OCI-LY3 (cell line): ENCODE data around the gene CMSS1.

ENCODE experiments used
- H2AFZ ChIP-seq: fragments of 200-600, 300-600 bp; shearing (Covaris generic); 2 replicates; pipeline ENCODE4 v1.6.0; 2014; ENCODE audit warnings: antibody characterized with exemption, low read depth, low read length
- H3K27ac ChIP-seq: fragments of 200-600, 300-600 bp; sonication (generic); 2 replicates; pipeline ENCODE4 v1.5.1; 2014; ENCODE audit warnings: mild to moderate bottlenecking, low read length, moderate library complexity, mixed read lengths
- H3K27me3 ChIP-seq: fragments of 200-600, 300-600 bp; sonication (generic); 2 replicates; pipeline ENCODE4 v1.6.1; 2014; ENCODE audit warnings: low read depth, low read length, mixed read lengths
- H3K36me3 ChIP-seq: fragments of 200-600, 300-600 bp; sonication (generic); replicated peaks from 2 replicates; pipeline ENCODE3; 2014; ENCODE audit warnings: low read depth, low read length, mixed read lengths
- H3K4me1 ChIP-seq: fragments of 300-600, 200-600 bp; sonication (generic); 2 replicates; pipeline ENCODE4 v1.6.1; 2014; ENCODE audit warnings: low read length, mixed read lengths
- H3K4me2 ChIP-seq: fragments of 200-600, 300-600 bp; sonication (generic); 2 replicates; pipeline ENCODE4 v1.6.1; 2014; ENCODE audit warnings: low read length, mixed read lengths
- H3K4me3 ChIP-seq: fragments of 300-600, 200-600 bp; sonication (generic); 2 replicates; pipeline ENCODE4 v1.5.1; 2014; ENCODE audit warnings: antibody characterized with exemption, mild to moderate bottlenecking, low read length, moderate library complexity
- H3K79me2 ChIP-seq: fragments of 300-600, 200-600 bp; shearing (Covaris generic); 2 replicates; pipeline ENCODE4 v1.6.1; 2014; ENCODE audit warnings: mild to moderate bottlenecking, low read length, mixed read lengths
- H3K9ac ChIP-seq: fragments of 300-600, 200-600 bp; shearing (Covaris generic); 2 replicates; pipeline ENCODE4 v1.6.0; 2014; ENCODE audit warnings: mild to moderate bottlenecking, low read length, moderate library complexity
- H3K9me3 ChIP-seq: fragments of 200-600, 300-600 bp; shearing (Covaris generic); 2 replicates; pipeline ENCODE4 v1.6.1; 2014; ENCODE audit warnings: low read length, mixed read lengths; ENCODE audit not compliant: insufficient read depth
- H4K20me1 ChIP-seq: fragments of 200-600, 300-600 bp; sonication (generic); 2 replicates; pipeline ENCODE4 v1.6.1; 2016; ENCODE audit warnings: low read length, mixed read lengths; ENCODE audit not compliant: insufficient read depth
- EZH2phosphoT487 ChIP-seq: fragments of 200-600 bp; shearing (Covaris generic); IDR thresholded peaks from 2 replicates; pipeline ENCODE4 v1.6.1; 2018; ENCODE audit warnings: antibody characterized with exemption, mixed run types, low read depth
- TF ChIP-seq, protein P1 (sequence below): fragments of 200-600, 300-600 bp; sonication (generic); IDR thresholded peaks from 2 replicates; pipeline ENCODE4 v1.5.1; 2014; ENCODE audit warnings: antibody characterized with exemption, low read length, low read depth

CMSS1 gene

DNA sequence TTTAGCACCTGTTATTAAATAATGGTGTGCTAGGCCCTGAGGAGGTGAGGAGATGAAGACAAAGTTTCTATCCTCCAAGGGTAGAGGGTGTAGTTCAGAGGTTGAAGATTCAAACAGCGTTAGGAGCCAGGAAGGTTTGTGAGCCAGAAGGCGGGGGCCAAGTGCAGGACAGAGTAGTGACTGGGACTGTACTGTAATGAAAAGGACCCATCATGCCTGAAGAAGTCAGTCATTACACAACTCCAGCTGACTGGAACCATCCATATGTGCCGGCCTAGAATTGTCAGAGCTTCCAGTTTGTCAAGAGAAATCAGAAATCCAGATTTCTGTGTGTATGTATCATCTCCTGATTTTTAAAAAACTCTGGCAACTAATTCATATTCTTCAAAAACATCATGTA, 241.8 kb downstream of the CMSS1 start:
- Histone ChIP-seq H4K20me1 (no peaks in the 10 kb centered on the region), H3K9ac (no peak overlapping the region), H3K27ac (no peak overlapping the region), H3K4me2 (no peak overlapping the region), H3K27me3 (no peaks in the 10 kb centered on the region), H3K79me2 (no peaks in the 10 kb centered on the region), H3K36me3 (no peaks in the 10 kb centered on the region), H3K9me3 (no peaks in the 10 kb centered on the region), H2AFZ (no peak overlapping the region), H3K4me1 (no peaks in the 10 kb centered on the region), H3K4me3 (no peak overlapping the region)
- TF ChIP-seq, protein P1, sequence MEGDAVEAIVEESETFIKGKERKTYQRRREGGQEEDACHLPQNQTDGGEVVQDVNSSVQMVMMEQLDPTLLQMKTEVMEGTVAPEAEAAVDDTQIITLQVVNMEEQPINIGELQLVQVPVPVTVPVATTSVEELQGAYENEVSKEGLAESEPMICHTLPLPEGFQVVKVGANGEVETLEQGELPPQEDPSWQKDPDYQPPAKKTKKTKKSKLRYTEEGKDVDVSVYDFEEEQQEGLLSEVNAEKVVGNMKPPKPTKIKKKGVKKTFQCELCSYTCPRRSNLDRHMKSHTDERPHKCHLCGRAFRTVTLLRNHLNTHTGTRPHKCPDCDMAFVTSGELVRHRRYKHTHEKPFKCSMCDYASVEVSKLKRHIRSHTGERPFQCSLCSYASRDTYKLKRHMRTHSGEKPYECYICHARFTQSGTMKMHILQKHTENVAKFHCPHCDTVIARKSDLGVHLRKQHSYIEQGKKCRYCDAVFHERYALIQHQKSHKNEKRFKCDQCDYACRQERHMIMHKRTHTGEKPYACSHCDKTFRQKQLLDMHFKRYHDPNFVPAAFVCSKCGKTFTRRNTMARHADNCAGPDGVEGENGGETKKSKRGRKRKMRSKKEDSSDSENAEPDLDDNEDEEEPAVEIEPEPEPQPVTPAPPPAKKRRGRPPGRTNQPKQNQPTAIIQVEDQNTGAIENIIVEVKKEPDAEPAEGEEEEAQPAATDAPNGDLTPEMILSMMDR = no peak
- TF ChIP-seq EZH2phosphoT487 = no peak

DNA sequence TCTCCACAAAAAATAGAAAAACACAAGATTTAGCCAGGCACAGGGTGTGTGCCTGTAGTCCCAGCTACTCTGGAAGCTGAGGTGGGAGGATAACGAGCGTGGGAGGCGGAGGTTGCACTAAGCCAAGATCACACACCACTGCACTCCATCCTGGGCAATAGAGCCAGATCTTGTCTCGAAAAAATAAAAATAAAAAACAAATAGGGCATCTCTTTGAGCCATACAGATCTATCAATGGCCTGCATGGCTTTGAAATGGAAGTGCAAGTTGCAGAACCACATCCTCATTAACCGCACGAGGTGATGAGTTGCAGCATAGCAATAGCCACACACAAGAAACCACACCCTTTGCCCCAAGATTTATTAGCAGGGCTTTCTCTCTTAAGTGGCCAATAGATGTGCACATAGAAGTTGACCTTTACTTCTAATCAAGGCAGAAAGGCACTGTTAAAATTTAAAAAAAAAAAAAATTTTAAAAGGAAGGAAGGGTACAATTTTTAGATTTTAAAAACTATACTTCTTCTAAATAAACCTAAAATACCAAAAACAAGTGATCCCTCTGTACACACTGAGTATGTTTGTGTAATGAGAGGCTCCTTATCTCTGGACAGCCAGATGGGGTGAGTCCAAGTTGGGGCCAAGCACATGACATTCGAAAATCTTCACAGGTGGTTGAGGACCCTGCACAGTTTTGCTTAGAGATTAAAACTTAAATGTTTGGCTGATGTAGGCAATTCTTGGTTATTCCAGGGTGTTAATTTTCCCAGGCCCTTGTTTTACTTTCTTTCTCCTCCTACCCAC, 243.2 kb downstream of the CMSS1 start:
- Histone ChIP-seq H2AFZ (no peak overlapping the region), H3K4me3 (no peak overlapping the region), H3K27ac (no peak overlapping the region), H3K4me1 (no peaks in the 10 kb centered on the region), H3K9me3 (no peaks in the 10 kb centered on the region), H4K20me1 (no peaks in the 10 kb centered on the region), H3K36me3 (no peaks in the 10 kb centered on the region), H3K79me2 (no peaks in the 10 kb centered on the region), H3K9ac (no peak overlapping the region), H3K27me3 (no peaks in the 10 kb centered on the region), H3K4me2 (no peak overlapping the region)
- TF ChIP-seq, protein P1 = no peak
- TF ChIP-seq EZH2phosphoT487 = no peak

GRCh38 chr3:100062665-100063064, 245.0 kb downstream of the CMSS1 start:
- Histone ChIP-seq H3K4me3 (no peak overlapping the region), H2AFZ (no peak overlapping the region), H3K79me2 (no peaks in the 10 kb centered on the region), H3K9ac (no peak overlapping the region), H4K20me1 (no peaks in the 10 kb centered on the region), H3K9me3 (no peaks in the 10 kb centered on the region), H3K36me3 (no peaks in the 10 kb centered on the region), H3K4me1 (no peaks in the 10 kb centered on the region), H3K4me2 (no peak overlapping the region), H3K27ac (no peak overlapping the region), H3K27me3 (no peaks in the 10 kb centered on the region)
- TF ChIP-seq EZH2phosphoT487 = no peak
- TF ChIP-seq, protein P1 = no peak

DNA sequence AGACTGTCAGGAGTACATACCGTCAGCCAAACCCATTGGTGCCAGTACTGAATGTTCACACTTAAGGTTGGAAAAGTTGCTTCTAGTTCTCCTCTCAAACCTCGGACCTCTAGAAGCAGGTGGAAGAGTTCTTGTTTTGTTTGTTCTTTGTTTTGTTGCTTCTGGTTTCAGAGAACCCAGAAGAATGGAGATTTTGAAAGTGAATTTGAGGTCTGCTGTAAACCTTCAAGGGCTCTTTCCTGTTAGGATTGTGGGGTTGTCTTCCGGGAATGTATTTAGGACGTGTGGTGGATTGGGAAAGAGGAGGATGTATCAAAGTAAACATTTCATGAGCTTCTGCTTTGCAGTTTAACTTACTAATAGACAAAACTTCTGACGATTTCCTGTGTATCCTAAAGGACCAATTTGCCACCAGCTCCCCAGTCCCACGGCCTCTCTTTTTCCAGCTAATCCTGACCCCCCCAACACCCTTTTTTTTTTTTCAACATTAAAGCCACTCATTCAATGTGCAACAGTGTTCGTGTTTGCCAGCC, 246.3 kb downstream of the CMSS1 start:
- no peak overlapping the region for H3K9ac ChIP-seq
- H3K27ac ChIP-seq = no peak overlapping the region
- H2AFZ ChIP-seq = no peak overlapping the region
- H3K4me3 ChIP-seq = no peak overlapping the region
- no peaks in the 10 kb centered on the region for H3K27me3 ChIP-seq
- no peaks in the 10 kb centered on the region for H3K79me2 ChIP-seq
- no peak overlapping the region for H3K4me2 ChIP-seq
- no peaks in the 10 kb centered on the region for H3K9me3 ChIP-seq
- TF ChIP-seq, protein P1 = no peak
- no peak for TF ChIP-seq EZH2phosphoT487
- H3K4me1 ChIP-seq = peaks cover 2% of the 10 kb centered on the region; the same call in 1 of the 2 replicates
- no peaks in the 10 kb centered on the region for H4K20me1 ChIP-seq
- no peaks in the 10 kb centered on the region for H3K36me3 ChIP-seq
